ENCODE measurements around the gene NRTN.

Gene NRTN

DNA sequence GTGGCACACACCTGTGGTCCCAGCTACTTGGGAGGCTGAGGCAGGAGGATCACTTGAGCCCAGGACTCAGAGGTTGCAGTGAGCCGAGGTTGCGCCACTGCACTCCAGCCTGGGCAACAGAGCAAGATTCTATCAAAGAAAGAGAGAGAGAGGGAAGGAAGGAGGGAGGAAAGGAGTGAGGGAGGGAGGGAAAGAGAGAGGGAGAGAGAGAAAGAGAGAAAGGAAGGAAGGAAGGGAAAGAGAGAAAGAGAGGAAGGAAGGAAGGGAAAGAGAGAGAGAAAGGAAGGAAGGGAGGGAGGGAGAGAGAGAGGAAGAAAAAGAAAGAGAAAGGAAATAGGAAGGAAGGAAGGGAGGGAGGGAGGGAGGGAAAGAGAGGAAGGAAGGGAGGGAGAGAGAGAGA is 12.4 kb downstream of the NRTN start:
- no peak for DNase-seq

GRCh38 chr19:5818594-5818993 is 13.7 kb downstream of the NRTN start:
- no peak for DNase-seq

- no peak for DNase-seq
These were observed 15.9 kb downstream of the NRTN start for GRCh38 chr19:5820785-5821184.

DNA sequence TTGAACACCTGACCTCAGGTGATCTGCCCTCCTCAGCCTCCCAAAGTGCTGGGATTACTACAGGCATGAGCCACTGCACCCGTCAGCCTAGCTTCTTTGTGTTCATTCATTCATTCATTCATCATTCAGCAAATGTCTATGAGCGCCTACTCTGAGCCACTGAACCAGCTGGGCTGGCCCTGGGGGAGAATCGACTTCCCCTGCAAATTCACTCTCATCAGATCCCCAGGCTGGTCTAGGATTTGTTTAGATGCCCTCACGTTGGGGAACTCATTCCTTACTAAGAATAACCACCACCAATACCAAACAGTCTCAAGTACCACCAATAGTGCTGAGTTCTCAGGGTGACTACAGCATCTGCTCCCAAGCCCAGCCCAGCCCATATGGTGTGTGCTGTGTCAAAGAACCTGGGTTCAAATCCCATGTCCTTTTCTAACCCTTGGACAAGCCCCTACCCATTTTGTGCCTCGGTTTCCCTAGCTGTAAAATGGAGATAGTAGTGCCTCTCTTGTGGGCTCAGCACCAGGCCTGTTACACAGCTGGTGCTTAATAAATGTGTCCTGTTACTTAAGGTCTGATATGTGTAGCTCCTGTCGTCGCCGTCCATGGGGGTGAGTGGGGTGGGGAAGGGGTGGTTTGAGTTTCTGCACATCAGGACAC is 16.8 kb downstream of the NRTN start:
- DNase-seq, result no peak

- no peak for DNase-seq
These were observed 17.4 kb downstream of the NRTN start for GRCh38 chr19:5822181-5822844.

GRCh38 chr19:5823579-5824281 is 18.9 kb downstream of the NRTN start:
- no peak for DNase-seq

- no peak for DNase-seq
These were observed 19.9 kb downstream of the NRTN start for GRCh38 chr19:5824751-5825150.

- DNase-seq, result no peak
These were observed 20.3 kb downstream of the NRTN start for GRCh38 chr19:5825178-5825577.

- DNase-seq, result peak; percentile 96
These were observed 21.9 kb downstream of the NRTN start for GRCh38 chr19:5826531-5827341.

GRCh38 chr19:5827342-5827890 is 22.5 kb downstream of the NRTN start:
- DNase-seq, result no peak

- DNase-seq, result peak; percentile 94
These were observed 23.2 kb downstream of the NRTN start for GRCh38 chr19:5827891-5828660.

GRCh38 chr19:5828661-5829566 is 24.0 kb downstream of the NRTN start:
- DNase-seq, result peak; percentile 56

DNA sequence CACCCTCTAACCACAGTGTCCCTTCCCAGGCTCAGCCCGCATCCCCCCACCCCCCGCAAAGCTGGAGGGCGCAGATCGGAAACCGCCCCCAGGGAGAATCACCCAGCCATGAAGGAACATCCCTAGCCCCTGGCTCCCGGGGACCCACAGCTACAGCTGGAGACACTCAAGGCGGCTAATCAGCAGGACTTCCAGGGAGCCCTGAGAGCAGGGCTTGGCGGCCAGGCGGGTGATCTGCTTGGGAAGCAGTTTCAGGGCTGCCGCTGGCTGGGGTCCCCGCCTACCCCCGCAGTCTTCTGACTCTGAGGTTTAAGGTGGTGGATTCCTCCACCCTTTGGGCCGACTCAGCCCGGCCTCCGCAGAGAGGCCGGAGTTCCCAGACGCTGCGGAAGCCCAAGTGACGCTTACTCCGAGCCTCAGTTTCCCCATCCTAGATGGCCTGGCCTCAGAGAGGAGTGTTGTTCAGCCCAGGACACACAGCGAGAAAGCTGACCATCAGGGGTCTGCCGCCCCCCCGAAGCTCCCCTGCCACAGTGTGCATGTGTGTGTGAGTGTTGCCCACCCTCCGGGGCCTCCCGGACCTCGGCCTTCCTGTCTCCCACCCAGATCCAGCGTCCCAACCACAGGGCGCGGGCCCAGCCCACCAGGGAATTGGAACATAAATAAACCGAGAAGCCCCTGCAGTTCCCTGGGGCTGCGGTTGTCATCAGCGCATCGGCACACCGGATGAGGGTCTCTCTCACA is 24.9 kb downstream of the NRTN start:
- no peak for DNase-seq

DNA sequence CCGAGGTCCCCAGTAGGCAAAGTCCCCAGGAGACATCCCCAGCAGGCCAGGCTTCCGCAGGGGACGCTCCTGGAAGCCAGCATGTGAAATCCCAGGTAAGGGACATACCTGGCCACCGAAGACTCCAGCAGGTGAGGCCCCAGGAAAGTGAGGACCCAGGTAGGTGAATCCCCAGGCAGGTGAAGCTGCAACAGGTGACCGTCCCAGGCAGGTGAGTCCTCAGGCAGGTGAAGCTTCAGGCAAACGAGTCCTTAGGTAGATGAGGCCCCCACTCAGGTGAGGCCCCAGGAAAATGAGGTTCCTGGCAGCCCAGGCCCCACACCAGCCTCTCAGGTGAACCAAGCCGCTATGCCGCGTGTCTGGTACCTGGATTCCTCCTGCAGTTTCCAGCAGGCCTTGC is 26.3 kb downstream of the NRTN start:
- no peak for DNase-seq

GRCh38 chr19:5832061-5832460 is 27.2 kb downstream of the NRTN start:
- DNase-seq, result no peak

DNA sequence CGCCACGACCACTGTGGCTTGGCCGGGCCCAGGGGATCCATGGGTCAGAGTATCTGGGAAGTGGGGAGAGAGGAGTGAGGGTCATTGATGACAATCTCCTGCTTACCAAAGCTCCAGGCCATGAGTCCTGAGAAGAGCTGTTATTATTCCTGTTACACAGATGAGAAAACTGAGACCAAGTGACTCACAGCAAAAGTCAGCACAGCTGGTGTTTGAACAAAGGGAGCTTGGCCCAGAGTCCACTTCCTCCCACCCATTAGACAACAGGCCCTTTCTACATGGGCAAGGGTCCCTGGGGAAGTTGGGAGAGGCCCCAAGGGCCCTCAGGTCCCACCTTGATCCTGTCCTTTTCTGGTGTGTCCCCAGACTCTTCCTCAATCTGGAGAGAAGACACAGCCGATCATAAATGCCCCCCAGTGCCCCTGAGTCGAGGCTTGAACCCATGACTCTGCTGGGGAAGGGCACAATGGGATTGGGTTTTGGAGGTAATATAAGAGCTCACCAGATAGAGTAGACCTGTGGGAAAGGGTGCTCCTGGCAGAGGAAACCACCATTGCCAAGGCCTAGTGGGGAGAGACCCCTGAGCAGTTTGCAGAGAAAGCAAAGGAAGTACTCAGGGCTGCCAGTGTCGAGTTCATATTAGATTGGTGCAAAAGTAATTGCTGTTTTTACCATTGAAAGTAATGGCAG is 27.8 kb downstream of the NRTN start:
- DNase-seq, result no peak

DNA sequence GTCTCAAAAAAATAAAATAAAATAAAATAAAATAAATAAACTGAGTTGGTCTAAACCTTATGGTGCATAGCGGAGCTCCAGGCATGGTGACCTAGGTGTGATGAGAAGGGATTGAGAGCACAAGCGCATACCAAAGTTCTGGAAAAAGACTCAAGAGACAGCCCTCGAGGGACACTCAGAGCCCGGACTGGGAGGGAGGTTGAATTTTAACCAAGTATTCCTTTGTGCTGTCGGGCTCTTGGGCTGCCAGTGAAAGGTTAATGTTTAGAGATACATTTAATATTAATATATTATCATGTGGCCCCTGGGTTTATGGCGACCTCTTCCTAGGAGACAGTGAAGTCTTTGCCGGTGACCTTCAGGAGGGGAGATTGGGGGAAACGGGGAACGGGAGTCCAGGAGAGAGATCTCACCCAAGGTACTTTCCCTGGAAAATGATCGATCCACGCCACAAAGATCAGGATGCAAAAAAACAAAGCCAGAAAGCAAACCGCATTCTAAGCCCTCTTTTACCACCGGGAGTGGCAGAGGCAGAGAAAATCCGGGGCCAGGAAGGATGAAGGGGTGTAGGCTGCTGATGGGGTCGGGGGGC is 33.0 kb downstream of the NRTN start:
- no peak for DNase-seq

GRCh38 chr19:5838353-5839064 is 33.6 kb downstream of the NRTN start:
- no peak for DNase-seq

All from NCI-H1105 treated with DMSO at 0.1 percent for 48 hours (cell line).